ENCODE results near the gene KLHDC8B. TPM values are rescaled to one million over a fixed set of nuclear protein-coding genes. Genes with fewer than 3 reads are reported as not detected.

The KLHDC8B gene
- polyA plus RNA-seq, 1 experiment = 21.2 TPM

GRCh38 chr3:49157289-49157688 lies 14.1 kb upstream of the KLHDC8B start:
- Histone ChIP-seq H3K27me3 (ENCODE audit: control insufficient read depth, insufficient read depth, low read length) (no peaks in the 10 kb centered on the region), H3K27ac (ENCODE audit: low read depth, low read length) (no peak overlapping the region), H3K4me3 (ENCODE audit: low read depth, low read length) (no peak overlapping the region), H3K9me3 (ENCODE audit: control insufficient read depth, insufficient read depth, low read length) (no peaks in the 10 kb centered on the region)
- POLR2A ChIA-PET = interaction anchor here (1.9 kb wide), 1 partner anchor 24 kb away, joined by 12 read pairs; no protein-coding TSS in a partner anchor
- no peak for TF ChIP-seq CTCF (IDR thresholded peaks at IDR 0.05; ENCODE audit: low read depth, low read length)
- CTCF ChIA-PET = interaction anchor here (3.4 kb wide), 1 partner anchor 13 kb away, joined by 13 read pairs; no protein-coding TSS in a partner anchor
- DNase-seq (ENCODE audit: low read depth, low spot score) = no peak

GRCh38 chr3:49158103-49158709 lies 13.2 kb upstream of the KLHDC8B start:
- no peak overlapping the region for H3K4me3 ChIP-seq (ENCODE audit: low read depth, low read length)
- H3K27me3 ChIP-seq (ENCODE audit: control insufficient read depth, insufficient read depth, low read length) = no peaks in the 10 kb centered on the region
- H3K27ac ChIP-seq (ENCODE audit: low read depth, low read length) = no peak overlapping the region
- POLR2A ChIA-PET = interaction anchor here (0.6 to 1.9 kb wide), 3 partner anchors 25 to 253 kb away, joined by 3 to 12 read pairs (median 3); no protein-coding TSS in a partner anchor
- DNase-seq (ENCODE audit: low read depth, low spot score) = no peak
- no peaks in the 10 kb centered on the region; the same call in 1 of the 2 replicates for H3K9me3 ChIP-seq (ENCODE audit: control insufficient read depth, insufficient read depth, low read length)
- TF ChIP-seq CTCF (IDR thresholded peaks at IDR 0.05; ENCODE audit: low read depth, low read length) = peak; percentile 13; the same call in 1 of the 2 replicates
- CTCF ChIA-PET = no interaction called here

- TF ChIP-seq CTCF (IDR thresholded peaks at IDR 0.05; ENCODE audit: low read depth, low read length) = no peak
- H3K27ac ChIP-seq (ENCODE audit: low read depth, low read length) = no peak overlapping the region
- no peak overlapping the region for H3K4me3 ChIP-seq (ENCODE audit: low read depth, low read length)
- CTCF ChIA-PET = no interaction called here
- DNase-seq (ENCODE audit: low read depth, low spot score) = no peak
- no peaks in the 10 kb centered on the region; the same call in 1 of the 2 replicates for H3K9me3 ChIP-seq (ENCODE audit: control insufficient read depth, insufficient read depth, low read length)
- no peaks in the 10 kb centered on the region for H3K27me3 ChIP-seq (ENCODE audit: control insufficient read depth, insufficient read depth, low read length)
- POLR2A ChIA-PET = interaction anchor here (1.9 kb wide), 1 partner anchor 25 kb away, joined by 12 read pairs; no protein-coding TSS in a partner anchor
Observed at GRCh38 chr3:49158792-49159191, 12.6 kb upstream of the KLHDC8B start.

- Histone ChIP-seq H3K27ac (ENCODE audit: low read depth, low read length) (no peak overlapping the region), H3K4me3 (ENCODE audit: low read depth, low read length) (no peak overlapping the region), H3K9me3 (ENCODE audit: control insufficient read depth, insufficient read depth, low read length) (no peaks in the 10 kb centered on the region; the same call in 1 of the 2 replicates), H3K27me3 (ENCODE audit: control insufficient read depth, insufficient read depth, low read length) (no peaks in the 10 kb centered on the region)
- DNase-seq (ENCODE audit: low read depth, low spot score) = no peak
- no peak for TF ChIP-seq CTCF (IDR thresholded peaks at IDR 0.05; ENCODE audit: low read depth, low read length)
- POLR2A ChIA-PET = interaction anchor here (1.0 kb wide), 1 partner anchor 268 kb away, joined by 6 read pairs; the partner anchor contains the start of gene NICN1
- CTCF ChIA-PET = interaction anchor here (0.6 to 2.3 kb wide), 2 partner anchors 9 to 376 kb away, joined by 5 to 9 read pairs; partner anchors contain the start of gene KLHDC8B
Observed at GRCh38 chr3:49161197-49161596, 10.2 kb upstream of the KLHDC8B start.

Data from AG04450 (cell line).